HL-60 (cell line): ENCODE measurements around the gene RUNX2.

ENCODE experiments used
- CTCF ChIP-seq: IDR thresholded peaks from one replicate; pipeline ENCODE4 v1.5.1; 2011; ENCODE audit warnings: low read length, control low read depth, inconsistent platforms; ENCODE audit not compliant: insufficient read depth
- GABPA ChIP-seq: IDR thresholded peaks from 2 replicates; pipeline ENCODE4 v1.6.1; 2012; ENCODE audit warnings: low read depth

GRCh38 chr6:45328523-45328922 is 393 bp downstream of the RUNX2 start:
- TF ChIP-seq CTCF, result no peak
- TF ChIP-seq GABPA, result no peak
